PC-9 (cell line): ENCODE measurements around the gene MS4A13. TPM values are rescaled to one million over a fixed set of nuclear protein-coding genes. Genes with fewer than 3 reads are reported as not detected.

ENCODE experiments used
- BruUV-seq: library from RNA; stranded (reverse); fragments of 400-500 nt; replicated peaks from 2 replicates; lab custom pipeline; 2021; lab: Mats Ljungman, UMichigan
- CTCF ChIA-PET: fragments of 300-600 bp; sonication (Branson Sonifier 250); formaldehyde crosslinking; loops from one replicate; lab custom pipeline; 2022; ENCODE audit warnings: antibody characterized with exemption; lab: Charles Lee
- POLR2A ChIA-PET: fragments of 300-600 bp; sonication (Branson Sonifier 250); formaldehyde crosslinking; loops from one replicate; lab custom pipeline; 2022; ENCODE audit warnings: antibody characterized with exemption; ENCODE audit not compliant: unreplicated experiment; lab: Charles Lee
- DNase-seq, 2 experiments: peaks; one replicate each; pipeline versions ENCODE4 v3.0.0 to v3.0.0-alpha.2; 2015 to 2022; ENCODE audit warnings: mixed read lengths in 1 of 2
- H2AFZ ChIP-seq: fragments of 200-600 bp; sonication (generic); 2 replicates; pipeline ENCODE4 v1.8.1; 2017; ENCODE audit warnings: antibody characterized with exemption
- H3F3A ChIP-seq: fragments of 200-600 bp; sonication (generic); 2 replicates; pipeline ENCODE4 v1.8.1; 2017; ENCODE audit warnings: antibody characterized with exemption, mild to moderate bottlenecking, low read depth; ENCODE audit not compliant: insufficient read depth
- H3K27ac ChIP-seq: fragments of 200-600 bp; sonication (generic); 2 replicates; pipeline ENCODE4 v1.6.1; 2016; ENCODE audit warnings: mixed run types
- H3K27me3 ChIP-seq: fragments of 200-600 bp; sonication (generic); 2 replicates; pipeline ENCODE4 v1.6.1; 2016; ENCODE audit warnings: low read depth, mixed run types; ENCODE audit not compliant: insufficient read depth
- H3K36me3 ChIP-seq: fragments of 200-600 bp; sonication (generic); 2 replicates; pipeline ENCODE4 v1.6.1; 2016; ENCODE audit warnings: low read depth, mixed run types
- H3K4me1 ChIP-seq: fragments of 200-600 bp; sonication (generic); replicated peaks from 2 replicates; pipeline ENCODE4 v1.6.1; 2016; ENCODE audit warnings: mixed run types; ENCODE audit not compliant: insufficient read depth
- H3K4me2 ChIP-seq: fragments of 200-600 bp; sonication (generic); 2 replicates; pipeline ENCODE4 v1.6.1; 2017; ENCODE audit warnings: mixed run types
- H3K4me3 ChIP-seq: fragments of 200-600 bp; sonication (generic); 2 replicates; pipeline ENCODE4 v1.6.1; 2016; ENCODE audit warnings: mixed run types
- H3K79me2 ChIP-seq: fragments of 200-600 bp; sonication (generic); 2 replicates; pipeline ENCODE4 v1.6.1; 2017; ENCODE audit warnings: low read depth, mixed run types
- H3K9me2 ChIP-seq: fragments of 200-600 bp; sonication (generic); 2 replicates; pipeline ENCODE4 v1.8.1; 2017; ENCODE audit warnings: mild to moderate bottlenecking; ENCODE audit not compliant: insufficient read depth
- H3K9me3 ChIP-seq: fragments of 200-600 bp; sonication (generic); 2 replicates; pipeline ENCODE4 v1.8.1; 2016; ENCODE audit warnings: low read depth; ENCODE audit not compliant: insufficient read depth
- H4K20me1 ChIP-seq: fragments of 200-600 bp; sonication (generic); 2 replicates; pipeline ENCODE4 v1.8.1; 2017; ENCODE audit not compliant: insufficient read depth
- EZH2 ChIP-seq: fragments of 200-600 bp; sonication (generic); IDR thresholded peaks from 2 replicates; pipeline ENCODE4 v1.8.0; 2017; ENCODE audit warnings: antibody characterized with exemption, low read depth
- intact Hi-C: fragments of 100-400 bp; cut with micrococcal nuclease; formaldehyde crosslinking; loops from one replicate; pipeline ENCODE4 v1.10.0; 2022; ENCODE audit not compliant: unreplicated experiment
- total RNA-seq: library from RNA; stranded (reverse); gene quantifications from 2 replicates; pipeline ENCODE4 v1.2.3, GENCODE V29; 2021
- TF ChIP-seq, protein P1 (sequence below): fragments of 200-600 bp; sonication (generic); conservative IDR thresholded peaks from 2 replicates; pipeline ENCODE4 v1.6.1; 2017; ENCODE audit warnings: mixed run types, antibody characterized with exemption, mild to moderate bottlenecking, moderate library complexity

Gene MS4A13
- total RNA-seq, 1 experiment from 2014 or later: not detected

DNA sequence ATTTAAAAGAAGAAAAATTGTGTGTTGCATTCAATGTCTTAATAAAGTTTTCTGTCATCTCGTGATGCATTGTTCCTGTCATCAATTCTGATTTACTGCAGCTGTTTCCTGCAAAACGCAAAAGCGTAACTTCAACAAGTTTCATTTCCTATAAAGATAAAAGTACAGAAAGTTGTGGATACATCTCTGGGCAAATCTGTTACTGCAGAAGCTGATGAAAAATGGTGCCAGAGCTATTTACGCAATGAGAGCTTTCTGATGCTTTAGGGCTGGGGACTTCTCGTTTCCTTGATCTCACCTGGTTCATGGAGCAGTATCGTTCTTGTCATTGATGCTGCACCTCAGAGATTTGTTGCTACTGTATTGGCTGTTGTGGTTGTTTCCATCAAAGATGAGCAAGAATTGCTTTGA, 38.2 kb upstream of the MS4A13 start:
- H3K27ac ChIP-seq: no peak overlapping the region
- H3K79me2 ChIP-seq: no peaks in the 10 kb centered on the region
- no peaks in the 10 kb centered on the region for H3K36me3 ChIP-seq
- CTCF ChIA-PET: interaction anchor here (0.7 kb wide), 1 partner anchor 120 kb away, joined by 11 read pairs; no protein-coding TSS in a partner anchor
- TF ChIP-seq, protein P1, sequence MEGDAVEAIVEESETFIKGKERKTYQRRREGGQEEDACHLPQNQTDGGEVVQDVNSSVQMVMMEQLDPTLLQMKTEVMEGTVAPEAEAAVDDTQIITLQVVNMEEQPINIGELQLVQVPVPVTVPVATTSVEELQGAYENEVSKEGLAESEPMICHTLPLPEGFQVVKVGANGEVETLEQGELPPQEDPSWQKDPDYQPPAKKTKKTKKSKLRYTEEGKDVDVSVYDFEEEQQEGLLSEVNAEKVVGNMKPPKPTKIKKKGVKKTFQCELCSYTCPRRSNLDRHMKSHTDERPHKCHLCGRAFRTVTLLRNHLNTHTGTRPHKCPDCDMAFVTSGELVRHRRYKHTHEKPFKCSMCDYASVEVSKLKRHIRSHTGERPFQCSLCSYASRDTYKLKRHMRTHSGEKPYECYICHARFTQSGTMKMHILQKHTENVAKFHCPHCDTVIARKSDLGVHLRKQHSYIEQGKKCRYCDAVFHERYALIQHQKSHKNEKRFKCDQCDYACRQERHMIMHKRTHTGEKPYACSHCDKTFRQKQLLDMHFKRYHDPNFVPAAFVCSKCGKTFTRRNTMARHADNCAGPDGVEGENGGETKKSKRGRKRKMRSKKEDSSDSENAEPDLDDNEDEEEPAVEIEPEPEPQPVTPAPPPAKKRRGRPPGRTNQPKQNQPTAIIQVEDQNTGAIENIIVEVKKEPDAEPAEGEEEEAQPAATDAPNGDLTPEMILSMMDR: no peak
- TF ChIP-seq EZH2: no peak
- no peak overlapping the region for H3K4me2 ChIP-seq
- no peak overlapping the region for H3K4me3 ChIP-seq
- DNase-seq: no peak
- H3K27me3 ChIP-seq: 0 out of 2 replicates have a peak, but pooled peaks cover 3% of the 10 kb centered on the region
- H3K9me2 ChIP-seq: 0 out of 2 replicates have a peak, but pooled peaks cover 6% of the 10 kb centered on the region
- POLR2A ChIA-PET: no interaction called here
- no peak overlapping the region for H2AFZ ChIP-seq
- no peaks in the 10 kb centered on the region for H3K4me1 ChIP-seq
- no peaks in the 10 kb centered on the region for H3K9me3 ChIP-seq
- intact Hi-C loops: no loop called here
- H3F3A ChIP-seq: no peaks in the 10 kb centered on the region
- H4K20me1 ChIP-seq: no peaks in the 10 kb centered on the region
- no TSS peak for BruUV-seq

DNA sequence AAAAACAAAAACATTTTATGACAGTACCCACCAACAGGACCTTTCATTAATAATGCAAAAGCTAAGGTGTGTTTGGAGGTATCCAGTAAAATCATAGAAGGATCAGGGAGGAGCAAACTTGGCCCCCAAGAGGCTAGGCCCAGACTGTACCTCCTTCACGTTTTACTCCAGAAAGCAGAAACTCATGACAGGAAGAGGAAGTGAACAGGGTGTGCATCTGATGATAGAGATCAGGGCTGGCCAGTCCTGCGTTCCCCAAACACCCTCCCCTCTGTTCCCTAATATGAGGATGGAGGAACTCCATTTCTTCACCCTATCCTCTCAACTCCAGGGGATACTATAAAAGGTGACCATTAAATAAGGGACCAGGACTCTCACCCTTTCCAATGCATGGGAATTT, 32.8 kb upstream of the MS4A13 start:
- BruUV-seq: no TSS peak
- Histone ChIP-seq H3K4me3 (no peak overlapping the region), H3K4me2 (no peak overlapping the region), H3K79me2 (no peaks in the 10 kb centered on the region), H4K20me1 (no peaks in the 10 kb centered on the region), H3K9me3 (no peaks in the 10 kb centered on the region), H3K36me3 (no peaks in the 10 kb centered on the region), H3K27me3 (peaks cover 12% of the 10 kb centered on the region; the same call in 1 of the 2 replicates), H3F3A (no peaks in the 10 kb centered on the region), H3K27ac (no peak overlapping the region), H2AFZ (no peak overlapping the region), H3K9me2 (no peaks in the 10 kb centered on the region), H3K4me1 (no peaks in the 10 kb centered on the region)
- intact Hi-C loops: loop anchor here (10.0 kb wide), 3 partner anchors 118 to 148 kb away; no protein-coding TSS in a partner anchor
- no peak for DNase-seq
- CTCF ChIA-PET: no interaction called here
- POLR2A ChIA-PET: no interaction called here
- no peak for TF ChIP-seq EZH2
- TF ChIP-seq, protein P1: no peak

DNA sequence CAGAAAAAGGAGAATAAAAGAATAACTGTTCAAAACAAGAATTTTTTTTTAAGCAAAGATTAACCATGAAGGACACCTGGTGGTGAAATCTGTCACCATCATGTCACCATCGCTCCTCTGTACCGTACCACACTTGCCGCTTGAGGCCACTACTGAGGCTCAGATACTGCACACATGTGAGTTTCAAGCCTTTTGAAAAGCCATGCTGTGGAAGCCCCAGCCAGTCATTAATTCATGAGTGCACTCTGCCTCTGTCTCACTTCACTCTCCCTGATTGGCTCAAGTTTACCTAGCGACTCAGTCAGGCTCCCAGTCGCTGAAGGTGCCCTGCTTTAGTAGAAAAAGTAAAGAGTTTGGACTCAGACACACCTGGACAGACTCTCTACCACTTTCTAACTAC, 29.2 kb upstream of the MS4A13 start:
- no peak overlapping the region for H3K4me3 ChIP-seq
- H3K4me1 ChIP-seq: no peaks in the 10 kb centered on the region
- H3K9me2 ChIP-seq: no peaks in the 10 kb centered on the region
- H3K9me3 ChIP-seq: no peaks in the 10 kb centered on the region
- H2AFZ ChIP-seq: no peak overlapping the region
- H3K79me2 ChIP-seq: no peaks in the 10 kb centered on the region
- H3K27ac ChIP-seq: no peak overlapping the region
- no peaks in the 10 kb centered on the region for H3F3A ChIP-seq
- no TSS peak for BruUV-seq
- peaks cover 12% of the 10 kb centered on the region; the same call in 1 of the 2 replicates for H3K27me3 ChIP-seq
- H3K4me2 ChIP-seq: no peak overlapping the region
- ChIA-PET CTCF (no interaction called here), POLR2A (no interaction called here)
- TF ChIP-seq EZH2: no peak
- TF ChIP-seq, protein P1: peak; percentile 70
- H3K36me3 ChIP-seq: no peaks in the 10 kb centered on the region
- H4K20me1 ChIP-seq: no peaks in the 10 kb centered on the region
- peak in 1 of 2 experiments; percentile 29 for DNase-seq
- intact Hi-C loops: loop anchor here (1.0 to 10.0 kb wide), 4 partner anchors 121 to 221 kb away; no protein-coding TSS in a partner anchor
